Esophagus squamous epithelium (tissue), 5 donors: ENCODE data around the gene TGFBR3. TPM values are rescaled to one million over a fixed set of nuclear protein-coding genes. Genes with fewer than 3 reads are reported as not detected.

Experiments
- DNase-seq: peaks from one replicate; lab custom pipeline; 2025; lab: John Stamatoyannopoulos, UW
- H3K27ac ChIP-seq, 4 donors: fragments of 200-600 bp; sonication (generic); one replicate each; pipeline ENCODE4 v1.5.1; 2016 to 2019; ENCODE audit warnings: mild to moderate bottlenecking in 1 of 4
- H3K27me3 ChIP-seq, 4 donors: fragments of 200-600 bp; sonication (generic); 1 replicate in 3 of 4; 2 replicates in 1 of 4; pipeline versions ENCODE4 v1.5.1 to v1.6.0; 2017 to 2021; ENCODE audit warnings: antibody characterized with exemption in 1 of 4
- H3K36me3 ChIP-seq, 3 donors: fragments of 200-600 bp; sonication (generic); one replicate each; pipeline ENCODE4 v1.5.1; 2016 to 2019
- H3K4me1 ChIP-seq, 3 donors: fragments of 200-600 bp; sonication (generic); one replicate each; pipeline ENCODE4 v1.5.1; 2017 to 2019
- H3K4me3 ChIP-seq, 4 donors: fragments of 200-600 bp; sonication (generic); 1 replicate in 3 of 4; 2 replicates in 1 of 4; pipeline ENCODE4 v1.5.1; 2016 to 2019; ENCODE audit warnings: mild to moderate bottlenecking in 2 of 4, moderate library complexity in 1 of 4
- H3K9me3 ChIP-seq, 3 donors: fragments of 200-600 bp; sonication (generic); one replicate each; pipeline ENCODE4 v1.5.1; 2016 to 2019
- POLR2A ChIP-seq, 4 donors: fragments of 450-650 bp; IDR thresholded peaks; one replicate each; pipeline ENCODE4 v1.6.1; 2017; ENCODE audit warnings: antibody characterized with exemption in 4 of 4, mild to moderate bottlenecking in 4 of 4, moderate library complexity in 3 of 4
- WGBS, 2 donors: methylation state at CpG; one replicate each; pipeline ENCODE4 v1.1.5; 2018; 5-methylcytosine and 5-hydroxymethylcytosine counted together
- intact Hi-C: fragments of 100-400 bp; cut with DNase I; formaldehyde crosslinking; loops from one replicate; pipeline ENCODE4 v1.15.0; 2022
- total RNA-seq, 4 donors: library from RNA; depleted of rRNA; stranded (reverse); fragments of >200 nt; gene quantifications; one replicate each; pipeline ENCODE4 v1.1.0, GENCODE V29; 2016
- TF ChIP-seq, protein P1 (sequence below), 6 experiments: fragments of 450-650 bp in 4 of 6; fragments of 200-600 bp in 2 of 6; sonication (generic) in 2 of 6; IDR thresholded peaks; one replicate each; pipeline ENCODE4 v1.5.1; 2016 to 2019; ENCODE audit warnings: antibody characterized with exemption in 6 of 6, mild to moderate bottlenecking in 4 of 6, moderate library complexity in 4 of 6
- donor health status: DM: yes; HTN: yes; CAD: no.

TGFBR3 gene
- total RNA-seq, 4 donors from 2014 or later = 11.3 to 119 (median 30.7) TPM

- H3K4me3 ChIP-seq = no peak overlapping the region
- H3K36me3 ChIP-seq = peaks cover 0 to 57% (median 0%) of the 10 kb centered on the region in 3 donors
- no peaks in the 10 kb centered on the region for H3K27me3 ChIP-seq
- no peak for TF ChIP-seq POLR2A (IDR thresholded peaks at IDR 0.05)
- TF ChIP-seq, protein P1, sequence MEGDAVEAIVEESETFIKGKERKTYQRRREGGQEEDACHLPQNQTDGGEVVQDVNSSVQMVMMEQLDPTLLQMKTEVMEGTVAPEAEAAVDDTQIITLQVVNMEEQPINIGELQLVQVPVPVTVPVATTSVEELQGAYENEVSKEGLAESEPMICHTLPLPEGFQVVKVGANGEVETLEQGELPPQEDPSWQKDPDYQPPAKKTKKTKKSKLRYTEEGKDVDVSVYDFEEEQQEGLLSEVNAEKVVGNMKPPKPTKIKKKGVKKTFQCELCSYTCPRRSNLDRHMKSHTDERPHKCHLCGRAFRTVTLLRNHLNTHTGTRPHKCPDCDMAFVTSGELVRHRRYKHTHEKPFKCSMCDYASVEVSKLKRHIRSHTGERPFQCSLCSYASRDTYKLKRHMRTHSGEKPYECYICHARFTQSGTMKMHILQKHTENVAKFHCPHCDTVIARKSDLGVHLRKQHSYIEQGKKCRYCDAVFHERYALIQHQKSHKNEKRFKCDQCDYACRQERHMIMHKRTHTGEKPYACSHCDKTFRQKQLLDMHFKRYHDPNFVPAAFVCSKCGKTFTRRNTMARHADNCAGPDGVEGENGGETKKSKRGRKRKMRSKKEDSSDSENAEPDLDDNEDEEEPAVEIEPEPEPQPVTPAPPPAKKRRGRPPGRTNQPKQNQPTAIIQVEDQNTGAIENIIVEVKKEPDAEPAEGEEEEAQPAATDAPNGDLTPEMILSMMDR (IDR thresholded peaks at IDR 0.05) = no peak
- H3K4me1 ChIP-seq = peaks cover 0 to 36% (median 16%) of the 10 kb centered on the region in 3 donors
- H3K27ac ChIP-seq = peak overlapping the region in 3 of 4 donors; percentile 24 to 60 (median 27)
- no peak for DNase-seq
- intact Hi-C loops = no loop called here
- WGBS, 2 donors = 66 to 72% methylated on average over 8 of the region's 8 CpGs
- no peaks in the 10 kb centered on the region for H3K9me3 ChIP-seq
Measured at GRCh38 chr1:91700771-91701471, 185.0 kb downstream of the TGFBR3 start.

GRCh38 chr1:91700332-91700731 lies 185.6 kb downstream of the TGFBR3 start:
- intact Hi-C loops = no loop called here
- Histone ChIP-seq H3K27ac (peak overlapping the region in 3 of 4 donors; percentile 24 to 60 (median 48)), H3K27me3 (no peaks in the 10 kb centered on the region), H3K4me1 (peaks cover 0 to 36% (median 16%) of the 10 kb centered on the region in 3 donors), H3K9me3 (no peaks in the 10 kb centered on the region), H3K4me3 (no peak overlapping the region), H3K36me3 (peaks cover 0 to 57% (median 0%) of the 10 kb centered on the region in 3 donors)
- DNase-seq = no peak
- TF ChIP-seq, protein P1 (IDR thresholded peaks at IDR 0.05) = no peak
- TF ChIP-seq POLR2A (IDR thresholded peaks at IDR 0.05) = no peak
- WGBS, 2 donors = 84 to 88% methylated on average over 2 of the region's 2 CpGs

DNA sequence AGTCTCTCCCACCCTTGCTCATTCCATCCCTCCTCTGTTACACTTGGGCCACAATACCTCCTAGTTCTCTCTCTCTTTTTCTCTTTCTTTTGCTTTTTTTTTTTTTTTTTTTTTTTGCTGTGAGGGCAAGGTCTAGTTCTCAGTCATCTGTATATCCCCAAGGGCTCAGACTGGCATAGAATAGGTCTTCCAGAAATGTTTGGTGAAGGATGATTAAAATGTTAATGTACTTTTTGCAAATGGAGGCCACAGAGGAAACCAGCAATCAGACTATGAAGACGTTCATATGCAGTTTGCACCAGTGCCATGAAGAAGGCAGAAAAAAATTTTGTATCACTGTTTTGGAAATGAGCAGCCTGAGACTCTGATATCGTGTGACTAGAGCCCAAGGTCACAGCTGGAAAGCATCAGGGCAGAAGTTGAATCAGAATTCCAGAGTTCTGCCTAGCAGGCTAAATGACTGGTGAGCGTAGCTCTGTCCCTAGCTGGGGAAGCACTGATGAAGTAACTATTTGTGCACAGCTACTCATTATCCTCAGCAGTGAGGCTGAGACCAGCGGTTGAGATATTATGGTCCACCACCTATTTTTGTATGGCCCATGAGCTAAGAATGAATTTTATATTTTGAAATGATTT lies 186.5 kb downstream of the TGFBR3 start:
- peak overlapping the region in 3 of 4 donors; percentile 24 to 60 (median 48) for H3K27ac ChIP-seq
- no peaks in the 10 kb centered on the region for H3K9me3 ChIP-seq
- no peak for DNase-seq
- no peak overlapping the region for H3K4me3 ChIP-seq
- WGBS, 2 donors = 64 to 78% methylated on average over 4 of the region's 4 CpGs
- TF ChIP-seq POLR2A (IDR thresholded peaks at IDR 0.05) = no peak
- TF ChIP-seq, protein P1 (IDR thresholded peaks at IDR 0.05) = no peak
- no peaks in the 10 kb centered on the region for H3K27me3 ChIP-seq
- peaks cover 0 to 36% (median 20%) of the 10 kb centered on the region in 3 donors for H3K4me1 ChIP-seq
- H3K36me3 ChIP-seq = peaks cover 0 to 57% (median 0%) of the 10 kb centered on the region in 3 donors
- intact Hi-C loops = no loop called here

DNA sequence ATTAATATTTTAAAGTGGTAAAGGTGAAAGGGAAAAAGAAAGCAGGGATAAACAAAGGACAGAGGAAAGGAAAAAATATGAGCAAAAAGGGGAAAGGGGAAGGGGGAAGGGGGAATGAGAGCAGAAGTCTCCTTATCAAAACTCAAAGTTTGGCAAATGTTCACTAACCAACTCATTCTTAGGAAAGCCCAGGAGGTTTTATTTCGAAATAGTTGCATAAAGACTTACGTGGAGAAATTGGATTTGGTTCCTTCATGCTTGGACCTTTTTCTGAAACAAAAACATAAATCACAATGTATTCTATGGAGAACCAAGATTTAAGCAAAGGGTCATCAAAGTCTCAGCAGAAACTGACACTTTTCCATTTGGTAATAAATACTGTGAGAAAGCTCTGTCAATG lies 188.1 kb downstream of the TGFBR3 start:
- Histone ChIP-seq H3K27ac (peak overlapping the region in 1 of 4 donors; percentile 38), H3K4me1 (peaks cover 0 to 43% (median 22%) of the 10 kb centered on the region in 3 donors), H3K4me3 (no peak overlapping the region), H3K9me3 (no peaks in the 10 kb centered on the region), H3K27me3 (no peaks in the 10 kb centered on the region), H3K36me3 (peaks cover 0 to 56% (median 0%) of the 10 kb centered on the region in 3 donors)
- TF ChIP-seq, protein P1 (IDR thresholded peaks at IDR 0.05) = no peak
- no peak for TF ChIP-seq POLR2A (IDR thresholded peaks at IDR 0.05)
- intact Hi-C loops = no loop called here
- WGBS, 2 donors = 39 to 46% methylated on average over 2 of the region's 2 CpGs
- no peak for DNase-seq

GRCh38 chr1:91697416-91697815 lies 188.5 kb downstream of the TGFBR3 start:
- peak overlapping the region in 1 of 4 donors; percentile 38 for H3K27ac ChIP-seq
- H3K4me1 ChIP-seq = peaks cover 0 to 43% (median 22%) of the 10 kb centered on the region in 3 donors
- peaks cover 0 to 58% (median 0%) of the 10 kb centered on the region in 3 donors for H3K36me3 ChIP-seq
- intact Hi-C loops = no loop called here
- no peak overlapping the region for H3K4me3 ChIP-seq
- TF ChIP-seq, protein P1 (IDR thresholded peaks at IDR 0.05) = no peak
- no peak for TF ChIP-seq POLR2A (IDR thresholded peaks at IDR 0.05)
- no peaks in the 10 kb centered on the region for H3K9me3 ChIP-seq
- H3K27me3 ChIP-seq = no peaks in the 10 kb centered on the region
- no peak for DNase-seq
- WGBS, 2 donors = 64 to 71% methylated on average over 2 of the region's 2 CpGs
